Heart left ventricle (tissue), 13 donors: ENCODE results near the gene GORAB.

Source experiments
- POLR2A ChIP-seq, 2 donors: fragments of 450-650 bp; IDR thresholded peaks; one replicate each; pipeline ENCODE4 v1.6.1; 2017; ENCODE audit warnings: antibody characterized with exemption in 2 of 2, mild to moderate bottlenecking in 2 of 2, moderate library complexity in 2 of 2
- TF ChIP-seq, protein P1 (sequence below), 12 donors: fragments of 200-600 bp; sonication (generic) in 4 of 12; IDR thresholded peaks; one replicate each; pipeline versions ENCODE4 v1.5.0 to v1.8.0; 2018 to 2022; ENCODE audit warnings: antibody characterized with exemption in 12 of 12, mild to moderate bottlenecking in 5 of 12
- donor health status: ischemic (EF 13 %, LVEDD 7.1; RV severe dilation, severe dysfunction).
- donor health status: DM: no; HTN: yes; CAD: no.
- donor health status: DM: no; HTN: no; CAD: no.
- donor health status: ischemic (EF 25% LVEDD 6.9; RV normal size, moderate dysfunction).
- donor health status: ischemic (EF 25% LVEDD 5.7; RV mildly dilated, moderate dysfunction).
- donor health status: ischemic (EF 35%, LVEDD 5.7; RV mildly dilated, moderate dysfunction).
- donor health status: nonischemic (EF 11% LVEDD 7.7; RV severe dilation, severe dysfunction).
- donor health status: DM: yes; HTN: yes; CAD: no.
- donor health status: PGD.
- donor health status: ischemic (EF 29% LVEDD 5.4; RV normal size, mild dysfunction).
- donor health status: nonischemic (EF 23%, LVEDD 6.1; RV moderate dilation, normal function).

DNA sequence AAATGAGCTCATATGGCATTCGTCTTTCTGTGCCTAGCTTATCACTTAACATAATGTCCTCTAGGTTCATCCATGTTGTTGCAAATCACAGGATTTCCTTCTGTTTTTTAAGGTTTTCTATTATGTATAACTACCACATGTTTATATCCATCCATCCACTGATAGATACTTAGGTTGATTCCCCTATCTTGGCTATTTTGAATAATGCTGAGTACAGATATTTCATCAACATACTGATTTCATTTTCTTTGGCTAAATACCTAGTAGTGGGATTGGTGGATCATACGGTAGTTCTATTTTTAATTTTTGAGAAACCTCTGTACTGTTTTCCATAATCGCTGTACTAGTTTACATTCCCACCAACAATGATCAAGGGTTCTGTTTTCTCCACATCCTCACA, 45.0 kb downstream of the GORAB start:
- TF ChIP-seq, protein P1, sequence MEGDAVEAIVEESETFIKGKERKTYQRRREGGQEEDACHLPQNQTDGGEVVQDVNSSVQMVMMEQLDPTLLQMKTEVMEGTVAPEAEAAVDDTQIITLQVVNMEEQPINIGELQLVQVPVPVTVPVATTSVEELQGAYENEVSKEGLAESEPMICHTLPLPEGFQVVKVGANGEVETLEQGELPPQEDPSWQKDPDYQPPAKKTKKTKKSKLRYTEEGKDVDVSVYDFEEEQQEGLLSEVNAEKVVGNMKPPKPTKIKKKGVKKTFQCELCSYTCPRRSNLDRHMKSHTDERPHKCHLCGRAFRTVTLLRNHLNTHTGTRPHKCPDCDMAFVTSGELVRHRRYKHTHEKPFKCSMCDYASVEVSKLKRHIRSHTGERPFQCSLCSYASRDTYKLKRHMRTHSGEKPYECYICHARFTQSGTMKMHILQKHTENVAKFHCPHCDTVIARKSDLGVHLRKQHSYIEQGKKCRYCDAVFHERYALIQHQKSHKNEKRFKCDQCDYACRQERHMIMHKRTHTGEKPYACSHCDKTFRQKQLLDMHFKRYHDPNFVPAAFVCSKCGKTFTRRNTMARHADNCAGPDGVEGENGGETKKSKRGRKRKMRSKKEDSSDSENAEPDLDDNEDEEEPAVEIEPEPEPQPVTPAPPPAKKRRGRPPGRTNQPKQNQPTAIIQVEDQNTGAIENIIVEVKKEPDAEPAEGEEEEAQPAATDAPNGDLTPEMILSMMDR (IDR thresholded peaks at IDR 0.05) = no peak
- TF ChIP-seq POLR2A (IDR thresholded peaks at IDR 0.05) = no peak
